Stimulated activated CD4-positive, alpha-beta T cell treated with anti-CD3 and anti-CD28 coated beads, Interleukin-4, amount 100 ng/mL, for 48 hours (primary cell): ENCODE measurements around the gene CARD19.
"Not testable (repeated sequence)": the region's sequence is repeated elsewhere in the genome, so short reads cannot be mapped to it uniquely, and the experiment has no call there.

ENCODE experiments used
- DNase-seq, 2 donors: peaks; one replicate each; pipeline ENCODE4 v3.0.0-alpha.2; 2020; ENCODE audit warnings: low read depth in 2 of 2

CARD19 gene

GRCh38 chr9:93133681-93134014 is 37.6 kb downstream of the CARD19 start:
- DNase-seq = no peak

- DNase-seq = peak; percentile 71 to 83
Observed at GRCh38 chr9:93134015-93134739, 38.2 kb downstream of the CARD19 start, which contains the start of gene NINJ1. TSS of gene NINJ1 (minus strand) at chr9:93134251. CDS start at chr9:93134217, 34 bp downstream.

- no peak for DNase-seq
Observed at GRCh38 chr9:93134740-93135444, 38.9 kb downstream of the CARD19 start.

GRCh38 chr9:93136011-93136440 is 40.0 kb downstream of the CARD19 start:
- no peak for DNase-seq

- DNase-seq = no peak
Observed at GRCh38 chr9:93137362-93137761, 41.3 kb downstream of the CARD19 start.

- no peak for DNase-seq
Observed at GRCh38 chr9:93138171-93138764, 42.3 kb downstream of the CARD19 start.

- no peak for DNase-seq
Observed at GRCh38 chr9:93139365-93140182, 43.6 kb downstream of the CARD19 start.

- DNase-seq = no peak
Observed at GRCh38 chr9:93141771-93142483, 45.9 kb downstream of the CARD19 start.

GRCh38 chr9:93143830-93144530 is 48.0 kb downstream of the CARD19 start:
- no peak for DNase-seq

- DNase-seq = not testable (repeated sequence)
Observed at GRCh38 chr9:93146696-93147095, 50.7 kb downstream of the CARD19 start.

- DNase-seq = no peak
Observed at GRCh38 chr9:93147632-93148031, 51.6 kb downstream of the CARD19 start.

- DNase-seq = no peak
Observed at GRCh38 chr9:93148721-93149120, 52.7 kb downstream of the CARD19 start.

- DNase-seq = no peak
Observed at GRCh38 chr9:93149361-93149760, 53.3 kb downstream of the CARD19 start.

- no peak for DNase-seq
Observed at GRCh38 chr9:93151097-93151784, 55.2 kb downstream of the CARD19 start.

GRCh38 chr9:93154293-93154903 is 58.4 kb downstream of the CARD19 start:
- peak in 1 of 2 donors; percentile 43 for DNase-seq

- DNase-seq = no peak
Observed at GRCh38 chr9:93155716-93156474, 59.9 kb downstream of the CARD19 start.

GRCh38 chr9:93156475-93157008 is 60.5 kb downstream of the CARD19 start:
- DNase-seq = peak in 1 of 2 donors; percentile 45

- DNase-seq = peak; percentile 75 to 77
Observed at GRCh38 chr9:93159601-93160471, 63.8 kb downstream of the CARD19 start.
